GM23248 (cell line): ENCODE data around the gene SEL1L3. TPM values are rescaled to one million over a fixed set of nuclear protein-coding genes. Genes with fewer than 3 reads are reported as not detected.
A peak's percentile ranks its signal among the peaks of the same experiment; 100 is the strongest.

ENCODE experiments used
- DNase-seq: peaks from one replicate; pipeline ENCODE4 v3.0.0-alpha.2; 2015
- H2AFZ ChIP-seq: fragments of 200-600 bp; sonication (generic); 2 replicates; pipeline ENCODE4 v1.6.1; 2016; ENCODE audit warnings: antibody characterized with exemption
- H3F3A ChIP-seq: fragments of 200-600 bp; sonication (generic); 2 replicates; pipeline ENCODE4 v1.6.1; 2016; ENCODE audit warnings: mild to moderate bottlenecking, antibody characterized with exemption, mixed run types; ENCODE audit not compliant: insufficient read depth
- H3K27ac ChIP-seq: fragments of 200-600 bp; sonication (generic); 2 replicates; pipeline ENCODE4 v1.5.1; 2016; ENCODE audit warnings: mild to moderate bottlenecking
- H3K27me3 ChIP-seq: fragments of 200-600 bp; sonication (generic); replicated peaks from 2 replicates; pipeline ENCODE4 v1.6.1; 2016; ENCODE audit warnings: mild to moderate bottlenecking; ENCODE audit not compliant: insufficient read depth
- H3K36me3 ChIP-seq: fragments of 200-600 bp; sonication (generic); 2 replicates; pipeline ENCODE4 v1.6.1; 2016; ENCODE audit warnings: low read depth, mild to moderate bottlenecking
- H3K4me1 ChIP-seq: fragments of 200-600 bp; sonication (generic); 2 replicates; pipeline ENCODE4 v1.6.1; 2016; ENCODE audit warnings: mild to moderate bottlenecking; ENCODE audit not compliant: insufficient read depth
- H3K4me2 ChIP-seq: fragments of 200-600 bp; sonication (generic); one replicate; pipeline ENCODE4 v1.6.1; 2016; ENCODE audit warnings: mild to moderate bottlenecking; ENCODE audit not compliant: unreplicated experiment
- H3K4me3 ChIP-seq: fragments of 200-600 bp; sonication (generic); 2 replicates; pipeline ENCODE4 v1.5.1; 2016; ENCODE audit warnings: mild to moderate bottlenecking
- H3K79me2 ChIP-seq: fragments of 200-600 bp; sonication (generic); 2 replicates; pipeline ENCODE4 v1.6.1; 2016; ENCODE audit warnings: mild to moderate bottlenecking; ENCODE audit not compliant: insufficient read depth
- H3K9ac ChIP-seq: fragments of 200-600 bp; sonication (generic); 2 replicates; pipeline ENCODE4 v1.6.1; 2016; ENCODE audit warnings: mild to moderate bottlenecking
- H3K9me2 ChIP-seq: fragments of 200-600 bp; sonication (generic); 2 replicates; pipeline ENCODE4 v1.6.1; 2016; ENCODE audit warnings: mixed run types, mild to moderate bottlenecking, moderate library complexity; ENCODE audit not compliant: insufficient read depth
- H3K9me3 ChIP-seq: fragments of 200-600 bp; sonication (generic); one replicate; pipeline ENCODE4 v1.6.1; 2017; ENCODE audit warnings: low read depth
- H4K20me1 ChIP-seq: fragments of 200-600 bp; sonication (generic); 2 replicates; pipeline ENCODE4 v1.6.0; 2016; ENCODE audit not compliant: insufficient read depth
- EZH2 ChIP-seq: fragments of 200-600 bp; sonication (generic); IDR thresholded peaks from 2 replicates; pipeline ENCODE4 v1.6.1; 2018; ENCODE audit warnings: antibody characterized with exemption, mild to moderate bottlenecking; ENCODE audit not compliant: insufficient read depth, poor library complexity, severe bottlenecking
- EZH2phosphoT487 ChIP-seq: fragments of 200-600 bp; sonication (generic); IDR thresholded peaks from 2 replicates; pipeline ENCODE4 v1.6.1; 2018; ENCODE audit warnings: antibody characterized with exemption, moderate library complexity, mild to moderate bottlenecking, low read depth; ENCODE audit not compliant: insufficient read depth
- WGBS, 2 experiments: methylation state at CpG; one replicate each; pipeline ENCODE4 v1.1.6; 2015 to 2017; ENCODE audit warnings: low lambda C conversion rate in 2 of 2, low coverage in 1 of 2; ENCODE audit errors: missing lambda C conversion rate in 2 of 2; 5-methylcytosine and 5-hydroxymethylcytosine counted together
- in situ Hi-C: fragments of 300-500 bp; cut with MboI; formaldehyde crosslinking; loops from 2 replicates; pipeline ENCODE4 v1.15.0; 2020
- polyA plus RNA-seq: library from polyadenylated mRNA; unstranded; fragments of >200 nt; fragmentation: Nextera tagmentation; extraction: Ambion mirVana; gene quantifications from 2 replicates; pipeline ENCODE4 v1.2.1, GENCODE V29; 2016
- total RNA-seq: library from RNA; depleted of rRNA; stranded (reverse); fragments of >200 nt; shearing (Covaris generic); gene quantifications from 2 replicates; pipeline ENCODE4 v1.2.3, GENCODE V29; 2014

SEL1L3 gene
- total and polyA plus RNA-seq, 2 experiments from 2014 or later, result 23.1 to 62.8 TPM

- Histone ChIP-seq H3K4me3 (no peak overlapping the region), H3K4me1 (no peaks in the 10 kb centered on the region), H4K20me1 (no peaks in the 10 kb centered on the region), H2AFZ (no peak overlapping the region), H3K9me3 (no peaks in the 10 kb centered on the region), H3K9ac (no peak overlapping the region), H3K9me2 (no peaks in the 10 kb centered on the region), H3K27ac (no peak overlapping the region), H3K27me3 (no peaks in the 10 kb centered on the region), H3F3A (no peaks in the 10 kb centered on the region), H3K36me3 (no peaks in the 10 kb centered on the region), H3K4me2 (no peak overlapping the region), H3K79me2 (no peaks in the 10 kb centered on the region)
- in situ Hi-C loops, result no loop called here
- DNase-seq, result no peak
- 79 to 80% methylated on average over 1 of the region's 1 CpG for WGBS, 2 experiments
- no peak for TF ChIP-seq EZH2
- TF ChIP-seq EZH2phosphoT487, result no peak
These were observed 79.7 kb downstream of the SEL1L3 start for GRCh38 chr4:25783126-25783525.

DNA sequence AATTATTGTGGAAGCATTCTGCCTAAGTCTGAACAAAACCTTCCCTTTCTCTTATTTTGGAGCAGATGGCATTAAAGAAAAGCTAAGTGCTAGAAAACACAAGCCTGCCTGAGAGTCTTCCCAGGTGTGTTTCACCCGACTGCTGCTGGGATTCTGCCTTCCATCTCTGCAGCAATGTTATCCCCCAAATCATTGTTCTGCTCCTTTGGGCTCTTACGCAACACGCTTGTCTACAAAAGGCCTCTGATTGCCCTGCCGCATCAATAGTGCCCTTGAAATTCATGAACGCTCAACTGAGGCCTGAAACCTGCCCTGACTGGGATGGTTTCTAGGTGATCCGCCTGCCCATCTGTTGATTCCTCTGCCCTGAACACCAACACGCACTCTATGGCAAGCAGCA lies 80.3 kb downstream of the SEL1L3 start:
- TF ChIP-seq EZH2phosphoT487, result no peak
- no peak for TF ChIP-seq EZH2
- Histone ChIP-seq H3K9me2 (no peaks in the 10 kb centered on the region), H3K4me1 (no peaks in the 10 kb centered on the region), H3K9ac (no peak overlapping the region), H3K4me2 (no peak overlapping the region), H4K20me1 (no peaks in the 10 kb centered on the region), H2AFZ (no peak overlapping the region), H3K9me3 (no peaks in the 10 kb centered on the region), H3K79me2 (no peaks in the 10 kb centered on the region), H3K36me3 (no peaks in the 10 kb centered on the region), H3K27ac (no peak overlapping the region), H3K27me3 (no peaks in the 10 kb centered on the region), H3F3A (no peaks in the 10 kb centered on the region), H3K4me3 (no peak overlapping the region)
- DNase-seq, result no peak
- in situ Hi-C loops, result no loop called here
- 71 to 77% methylated on average over 7 of the region's 7 CpGs for WGBS, 2 experiments

DNA sequence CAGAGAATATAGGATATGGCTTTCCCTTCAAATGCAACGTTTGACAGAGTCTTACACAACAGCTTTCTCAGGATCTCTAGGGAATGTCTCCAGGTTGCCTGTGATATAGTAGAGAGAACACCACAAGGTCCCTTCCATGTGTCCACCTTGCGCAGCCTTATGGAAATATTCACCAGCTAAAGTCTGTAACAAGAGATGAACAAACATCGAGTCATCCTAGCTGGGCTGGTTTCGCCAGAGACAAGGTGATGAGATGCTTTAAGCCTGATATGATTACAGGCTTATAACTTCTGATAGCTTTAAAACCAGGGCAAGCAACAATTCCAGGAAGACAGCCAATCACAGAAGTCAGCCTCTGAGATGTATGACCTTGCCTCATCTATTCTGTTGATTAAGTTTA lies 83.8 kb downstream of the SEL1L3 start:
- H3F3A ChIP-seq, result no peaks in the 10 kb centered on the region; the same call in 1 of the 2 replicates
- peak; percentile 58 for DNase-seq
- no peaks in the 10 kb centered on the region; the same call in 1 of the 2 replicates for H3K36me3 ChIP-seq
- H3K4me2 ChIP-seq, result no peak overlapping the region
- H3K4me3 ChIP-seq, result no peak overlapping the region
- WGBS, 2 experiments, result 63 to 72% methylated on average over 4 of the region's 4 CpGs
- no peaks in the 10 kb centered on the region for H3K9me3 ChIP-seq
- no peak overlapping the region for H3K9ac ChIP-seq
- in situ Hi-C loops, result no loop called here
- H2AFZ ChIP-seq, result no peak overlapping the region
- no peak for TF ChIP-seq EZH2
- TF ChIP-seq EZH2phosphoT487, result no peak
- peaks cover 15% of the 10 kb centered on the region for H3K4me1 ChIP-seq
- H3K79me2 ChIP-seq, result no peaks in the 10 kb centered on the region
- no peaks in the 10 kb centered on the region for H3K9me2 ChIP-seq
- no peaks in the 10 kb centered on the region for H3K27me3 ChIP-seq
- no peaks in the 10 kb centered on the region for H4K20me1 ChIP-seq
- H3K27ac ChIP-seq, result no peak overlapping the region

DNA sequence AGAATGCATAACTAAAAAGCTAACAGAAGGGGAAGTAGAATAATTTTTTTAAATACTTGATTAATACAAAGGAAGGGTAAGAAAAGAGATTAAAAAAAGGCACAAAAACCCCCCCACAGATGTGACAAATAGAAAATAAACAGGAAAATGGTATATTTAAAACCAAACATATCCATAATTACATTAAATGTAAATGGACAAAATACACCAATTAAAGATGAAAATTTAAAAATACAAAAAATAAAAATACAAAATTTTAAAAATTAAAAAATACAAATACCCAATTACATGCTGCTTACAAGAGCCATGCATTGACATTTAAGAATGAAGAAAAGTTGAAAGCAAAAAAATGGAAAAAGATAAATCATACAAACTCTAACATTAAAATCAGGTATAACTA lies 86.0 kb downstream of the SEL1L3 start:
- in situ Hi-C loops, result no loop called here
- no peaks in the 10 kb centered on the region for H3K27me3 ChIP-seq
- H3K36me3 ChIP-seq, result no peaks in the 10 kb centered on the region; the same call in 1 of the 2 replicates
- no peak for DNase-seq
- H3K4me1 ChIP-seq, result peaks cover 15% of the 10 kb centered on the region
- no peak overlapping the region for H3K4me2 ChIP-seq
- TF ChIP-seq EZH2phosphoT487, result no peak
- TF ChIP-seq EZH2, result no peak
- H3K79me2 ChIP-seq, result no peaks in the 10 kb centered on the region
- H3F3A ChIP-seq, result no peaks in the 10 kb centered on the region; the same call in 1 of the 2 replicates
- H4K20me1 ChIP-seq, result no peaks in the 10 kb centered on the region
- no peak overlapping the region for H2AFZ ChIP-seq
- H3K9ac ChIP-seq, result no peak overlapping the region
- no peak overlapping the region for H3K27ac ChIP-seq
- no peaks in the 10 kb centered on the region for H3K9me3 ChIP-seq
- H3K4me3 ChIP-seq, result no peak overlapping the region
- no peaks in the 10 kb centered on the region for H3K9me2 ChIP-seq

DNA sequence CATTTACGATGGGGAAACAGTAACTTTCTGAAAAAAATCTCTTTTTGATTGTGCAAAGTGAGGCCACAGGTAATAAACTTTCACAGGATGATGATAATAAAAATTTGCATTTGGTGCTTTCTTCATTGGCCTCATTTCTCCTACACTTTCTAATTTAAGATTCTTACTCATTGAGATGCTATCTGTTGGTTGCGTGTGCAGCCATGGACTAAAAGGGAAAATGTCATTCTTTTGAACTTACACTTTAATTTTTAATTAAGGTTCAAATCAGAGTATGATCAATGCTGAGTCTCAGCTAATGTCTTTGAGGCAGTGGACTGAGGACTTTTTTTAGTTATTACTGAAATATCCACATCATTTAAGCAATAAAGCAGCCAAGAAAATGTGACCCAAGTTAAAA lies 87.6 kb downstream of the SEL1L3 start:
- in situ Hi-C loops, result no loop called here
- no peaks in the 10 kb centered on the region for H3K9me3 ChIP-seq
- no peak overlapping the region for H3K9ac ChIP-seq
- H3K27ac ChIP-seq, result peak overlapping the region; percentile 24
- peaks cover 15% of the 10 kb centered on the region for H3K4me1 ChIP-seq
- no peak for TF ChIP-seq EZH2
- no peak for TF ChIP-seq EZH2phosphoT487
- H3K9me2 ChIP-seq, result no peaks in the 10 kb centered on the region
- peak overlapping the region; percentile 39 for H3K4me2 ChIP-seq
- 45 to 51% methylated on average over 2 of the region's 2 CpGs for WGBS, 2 experiments
- H3K36me3 ChIP-seq, result no peaks in the 10 kb centered on the region; the same call in 1 of the 2 replicates
- no peak overlapping the region for H2AFZ ChIP-seq
- no peak overlapping the region for H3K4me3 ChIP-seq
- no peaks in the 10 kb centered on the region; the same call in 1 of the 2 replicates for H3F3A ChIP-seq
- H4K20me1 ChIP-seq, result no peaks in the 10 kb centered on the region
- no peaks in the 10 kb centered on the region for H3K79me2 ChIP-seq
- DNase-seq, result peak; percentile 56
- no peaks in the 10 kb centered on the region for H3K27me3 ChIP-seq
